SU-DHL-6 (cell line): Measurements from ENCODE around the gene SNTG2.

Source experiments
- H2AFZ ChIP-seq: fragments of 200-600 bp; sonication (generic); 2 replicates; pipeline ENCODE4 v1.6.1; 2014; ENCODE audit warnings: low read depth, mild to moderate bottlenecking, moderate library complexity, mixed read lengths, antibody characterized with exemption, low read length; ENCODE audit not compliant: severe bottlenecking
- H3F3A ChIP-seq: fragments of 200-600 bp; shearing (Covaris generic); 2 replicates; pipeline ENCODE4 v1.6.0; 2016; ENCODE audit warnings: antibody characterized with exemption, mild to moderate bottlenecking; ENCODE audit not compliant: insufficient read depth
- H3K27ac ChIP-seq: fragments of 200-600 bp; sonication (generic); 2 replicates; pipeline ENCODE4 v1.5.1; 2016; ENCODE audit warnings: low read depth, mild to moderate bottlenecking, low read length, moderate library complexity, mixed read lengths
- H3K27me3 ChIP-seq: fragments of 200-600 bp; sonication (generic), shearing (Covaris generic); 2 replicates; pipeline ENCODE4 v1.6.0; 2014; ENCODE audit warnings: mild to moderate bottlenecking, low read length
- H3K36me3 ChIP-seq: fragments of 200-600 bp; sonication (generic); 2 replicates; pipeline ENCODE4 v1.6.1; 2014; ENCODE audit warnings: mild to moderate bottlenecking, low read length, mixed read lengths
- H3K4me2 ChIP-seq: fragments of 300-600, 200-600 bp; shearing (Covaris generic), sonication (generic); 2 replicates; pipeline ENCODE4 v1.6.0; 2014; ENCODE audit warnings: low read length, low read depth, mild to moderate bottlenecking; ENCODE audit not compliant: poor library complexity, severe bottlenecking
- H3K4me3 ChIP-seq: fragments of 200-600 bp; sonication (generic); 2 replicates; pipeline ENCODE4 v1.5.1; 2014; ENCODE audit warnings: antibody characterized with exemption, low read length, mild to moderate bottlenecking, mixed read lengths; ENCODE audit not compliant: insufficient read depth, poor library complexity, severe bottlenecking
- H3K79me2 ChIP-seq: fragments of 200-600 bp; sonication (generic); 2 replicates; pipeline ENCODE4 v1.6.1; 2014; ENCODE audit warnings: mild to moderate bottlenecking, low read length, moderate library complexity; ENCODE audit not compliant: insufficient read depth
- H3K9ac ChIP-seq: fragments of 200-600 bp; sonication (generic); 2 replicates; pipeline ENCODE4 v1.7.0; 2014; ENCODE audit warnings: mild to moderate bottlenecking, low read length
- H3K9me2 ChIP-seq: fragments of 200-600 bp; sonication (generic); replicated peaks from 2 replicates; pipeline ENCODE4 v1.6.1; 2014; ENCODE audit warnings: low read length; ENCODE audit not compliant: insufficient read depth
- H3K9me3 ChIP-seq: fragments of 200-600 bp; sonication (generic); 2 replicates; pipeline ENCODE4 v1.6.1; 2014; ENCODE audit warnings: low read length, mixed read lengths; ENCODE audit not compliant: insufficient read depth
- H4K20me1 ChIP-seq: fragments of 200-600 bp; sonication (generic); 2 replicates; pipeline ENCODE4 v1.6.1; 2014; ENCODE audit warnings: low read depth, mild to moderate bottlenecking, antibody characterized with exemption, low read length, moderate library complexity, mixed read lengths
- CTCF ChIP-seq: fragments of 200-600 bp; sonication (generic); IDR thresholded peaks from one replicate; pipeline ENCODE4 v1.5.1; 2017; ENCODE audit warnings: antibody characterized with exemption, mild to moderate bottlenecking, low read length, moderate library complexity; ENCODE audit not compliant: insufficient read depth, poor library complexity, severe bottlenecking
- EZH2phosphoT487 ChIP-seq: fragments of 200-600 bp; sonication (generic), shearing (Covaris generic); conservative IDR thresholded peaks from 2 replicates; pipeline ENCODE4 v1.6.1; 2018; ENCODE audit warnings: mild to moderate bottlenecking, antibody characterized with exemption, low read length, moderate library complexity, mixed read lengths

SNTG2 gene

GRCh38 chr2:941871-942270, 8.8 kb upstream of the SNTG2 start:
- Histone ChIP-seq H3K4me2 (no peak overlapping the region), H3K27ac (no peak overlapping the region), H3K9me3 (0 out of 2 replicates have a peak, but pooled peaks cover 4% of the 10 kb centered on the region), H2AFZ (no peak overlapping the region), H3K27me3 (no peaks in the 10 kb centered on the region), H3K36me3 (no peaks in the 10 kb centered on the region), H3K9me2 (no peaks in the 10 kb centered on the region; the same call in 1 of the 2 replicates), H3K4me3 (no peak overlapping the region), H4K20me1 (no peaks in the 10 kb centered on the region), H3F3A (no peaks in the 10 kb centered on the region), H3K9ac (no peak overlapping the region), H3K79me2 (no peaks in the 10 kb centered on the region)
- TF ChIP-seq CTCF: no peak
- no peak for TF ChIP-seq EZH2phosphoT487

GRCh38 chr2:942775-943460, 7.7 kb upstream of the SNTG2 start:
- Histone ChIP-seq H3K27me3 (no peaks in the 10 kb centered on the region), H3K9me3 (0 out of 2 replicates have a peak, but pooled peaks cover 4% of the 10 kb centered on the region), H3K4me3 (no peak overlapping the region), H3K9me2 (no peaks in the 10 kb centered on the region; the same call in 1 of the 2 replicates), H3K27ac (no peak overlapping the region), H3K79me2 (no peaks in the 10 kb centered on the region), H2AFZ (no peak overlapping the region), H3K9ac (no peak overlapping the region), H3F3A (no peaks in the 10 kb centered on the region), H4K20me1 (no peaks in the 10 kb centered on the region), H3K4me2 (no peak overlapping the region), H3K36me3 (no peaks in the 10 kb centered on the region)
- TF ChIP-seq CTCF (no peak), EZH2phosphoT487 (no peak)

GRCh38 chr2:943461-943797, 7.2 kb upstream of the SNTG2 start:
- H3K4me3 ChIP-seq: no peak overlapping the region
- H3K4me2 ChIP-seq: no peak overlapping the region
- H3K9me3 ChIP-seq: 0 out of 2 replicates have a peak, but pooled peaks cover 4% of the 10 kb centered on the region
- H3K79me2 ChIP-seq: no peaks in the 10 kb centered on the region
- TF ChIP-seq EZH2phosphoT487 (no peak), CTCF (no peak)
- no peak overlapping the region for H2AFZ ChIP-seq
- H3K27ac ChIP-seq: no peak overlapping the region
- H3K36me3 ChIP-seq: no peaks in the 10 kb centered on the region
- no peaks in the 10 kb centered on the region; the same call in 1 of the 2 replicates for H3K9me2 ChIP-seq
- H3F3A ChIP-seq: no peaks in the 10 kb centered on the region
- no peaks in the 10 kb centered on the region for H3K27me3 ChIP-seq
- H3K9ac ChIP-seq: no peak overlapping the region
- H4K20me1 ChIP-seq: no peaks in the 10 kb centered on the region
